CD4-positive, CD25-positive, alpha-beta regulatory T cell (primary cell): ENCODE data around the gene TCTN3. TPM values are rescaled to one million over a fixed set of nuclear protein-coding genes. Genes with fewer than 3 reads are reported as not detected.
"Not testable (repeated sequence)": the region's sequence is repeated elsewhere in the genome, so short reads cannot be mapped to it uniquely, and the experiment has no call there.

ENCODE experiments used
- ATAC-seq, 2 donors: fragments of 150-1000 bp; cut with Tn5 transposase; one replicate each; pipeline ENCODE4 v1.10.0; 2021; ENCODE audit warnings: low read depth in 2 of 2, moderate number of reproducible peaks in 2 of 2, moderate library complexity in 1 of 2
- DNase-seq, 3 donors: peaks; one replicate each; pipeline versions ENCODE4 v3.0.0 to v3.0.0-alpha.2; 2012 to 2022; ENCODE audit warnings: mixed read lengths in 1 of 3
- H3K27ac ChIP-seq: one replicate; pipeline ENCODE4 v1.7.0; 2013; ENCODE audit warnings: mild to moderate bottlenecking, low read length; ENCODE audit not compliant: insufficient read depth, poor library complexity, severe bottlenecking
- H3K27me3 ChIP-seq: one replicate; pipeline ENCODE4 v1.7.0; 2013; ENCODE audit warnings: low read length; ENCODE audit not compliant: control insufficient read depth, insufficient read depth
- H3K36me3 ChIP-seq: one replicate; pipeline ENCODE4 v1.7.0; 2013; ENCODE audit warnings: mild to moderate bottlenecking, low read length, moderate library complexity; ENCODE audit not compliant: control insufficient read depth, insufficient read depth
- H3K4me1 ChIP-seq: 2 replicates; pipeline ENCODE4 v1.7.0; 2013; ENCODE audit warnings: mild to moderate bottlenecking, low read length; ENCODE audit not compliant: insufficient read depth, control insufficient read depth, poor library complexity, severe bottlenecking
- H3K4me3 ChIP-seq: one replicate; pipeline ENCODE4 v1.7.0; 2013; ENCODE audit warnings: low read depth, mild to moderate bottlenecking, low read length, moderate library complexity
- H3K9me3 ChIP-seq, 2 experiments: 1 replicate in 1 of 2; 2 replicates in 1 of 2; pipeline ENCODE4 v1.7.0; 2013; ENCODE audit warnings: low read length in 2 of 2, mild to moderate bottlenecking in 1 of 2, moderate library complexity in 1 of 2; ENCODE audit not compliant: control insufficient read depth in 2 of 2
- H3K27ac Mint-ChIP-seq, 3 donors: one replicate each; pipeline ENCODE4 v1.8.0; 2020 to 2022; ENCODE audit warnings: mild to moderate bottlenecking in 3 of 3, mixed read lengths in 3 of 3, moderate library complexity in 2 of 3
- H3K27me3 Mint-ChIP-seq: one replicate; pipeline ENCODE4 v1.8.0; 2022; ENCODE audit warnings: mild to moderate bottlenecking, mixed read lengths
- H3K36me3 Mint-ChIP-seq: one replicate; pipeline ENCODE4 v1.8.0; 2020; ENCODE audit warnings: mixed read lengths
- H3K4me1 Mint-ChIP-seq, 4 donors: one replicate each; pipeline ENCODE4 v1.8.0; 2020 to 2022; ENCODE audit warnings: mixed read lengths in 4 of 4, mild to moderate bottlenecking in 1 of 4
- H3K4me3 Mint-ChIP-seq, 4 donors: one replicate each; pipeline ENCODE4 v1.8.0; 2020 to 2022; ENCODE audit warnings: mild to moderate bottlenecking in 4 of 4, mixed read lengths in 4 of 4, moderate library complexity in 3 of 4
- H3K9me3 Mint-ChIP-seq, 7 donors: one replicate each; pipeline ENCODE4 v1.8.0; 2020 to 2022; ENCODE audit warnings: mixed read lengths in 7 of 7, mild to moderate bottlenecking in 3 of 7, moderate library complexity in 2 of 7
- polyA plus RNA-seq, 4 donors: library from polyadenylated mRNA; unstranded; fragments of 300-500 nt; fragmentation: Illumina TruSeq; gene quantifications; one replicate each; pipeline ENCODE4 v1.2.3, GENCODE V29; 2021
- total RNA-seq: library from RNA; stranded (reverse); gene quantifications from one replicate; pipeline ENCODE4 v1.2.3, GENCODE V29; 2022

TCTN3 gene
- total and polyA plus RNA-seq, 5 donors from 2014 or later = 25.0 to 59.0 (median 42.5) TPM

GRCh38 chr10:95644901-95645300 is 48.8 kb downstream of the TCTN3 start:
- no peak for DNase-seq
- Mint-ChIP-seq H3K27me3 (no peaks in the 10 kb centered on the region), H3K4me1 (peaks cover 0 to 13% (median 8%) of the 10 kb centered on the region in 4 donors), H3K27ac (peak overlapping the region in 1 of 3 donors; percentile 8), H3K4me3 (no peak overlapping the region), H3K9me3 (no peaks in the 10 kb centered on the region), H3K36me3 (peaks cover 38% of the 10 kb centered on the region)
- Histone ChIP-seq H3K9me3 (no peaks in the 10 kb centered on the region), H3K27me3 (no peaks in the 10 kb centered on the region), H3K36me3 (peaks cover 55% of the 10 kb centered on the region), H3K27ac (no peak overlapping the region), H3K4me1 (no peaks in the 10 kb centered on the region), H3K4me3 (no peak overlapping the region)
- ATAC-seq = no peak

GRCh38 chr10:95640891-95641315 is 52.8 kb downstream of the TCTN3 start:
- no peaks in the 10 kb centered on the region for H3K4me1 ChIP-seq
- no peak overlapping the region for H3K4me3 Mint-ChIP-seq
- H3K9me3 Mint-ChIP-seq = no peaks in the 10 kb centered on the region
- peak overlapping the region in 1 of 3 donors; percentile 88 for H3K27ac Mint-ChIP-seq
- peaks cover 62% of the 10 kb centered on the region for H3K36me3 ChIP-seq
- peaks cover 0 to 5% (median 2%) of the 10 kb centered on the region in 4 donors for H3K4me1 Mint-ChIP-seq
- DNase-seq = no peak
- H3K36me3 Mint-ChIP-seq = peaks cover 29% of the 10 kb centered on the region
- ATAC-seq = no peak
- no peaks in the 10 kb centered on the region for H3K27me3 ChIP-seq
- H3K4me3 ChIP-seq = no peak overlapping the region
- H3K9me3 ChIP-seq = no peaks in the 10 kb centered on the region
- no peak overlapping the region for H3K27ac ChIP-seq
- no peaks in the 10 kb centered on the region for H3K27me3 Mint-ChIP-seq

GRCh38 chr10:95637911-95638310 is 55.8 kb downstream of the TCTN3 start:
- ATAC-seq = no peak
- H3K27ac Mint-ChIP-seq = no peak overlapping the region
- H3K27me3 ChIP-seq = no peaks in the 10 kb centered on the region
- H3K4me1 ChIP-seq = no peaks in the 10 kb centered on the region
- H3K4me3 Mint-ChIP-seq = no peak overlapping the region
- H3K4me3 ChIP-seq = no peak overlapping the region
- H3K9me3 ChIP-seq = no peaks in the 10 kb centered on the region
- H3K36me3 Mint-ChIP-seq = peaks cover 49% of the 10 kb centered on the region
- no peaks in the 10 kb centered on the region for H3K27me3 Mint-ChIP-seq
- DNase-seq = no peak
- peaks cover 74% of the 10 kb centered on the region for H3K36me3 ChIP-seq
- peaks cover 0 to 2% (median 0%) of the 10 kb centered on the region in 4 donors for H3K4me1 Mint-ChIP-seq
- H3K9me3 Mint-ChIP-seq = no peaks in the 10 kb centered on the region
- H3K27ac ChIP-seq = no peak overlapping the region

GRCh38 chr10:95637140-95637539 is 56.6 kb downstream of the TCTN3 start:
- Mint-ChIP-seq H3K27me3 (no peaks in the 10 kb centered on the region), H3K27ac (no peak overlapping the region), H3K4me3 (no peak overlapping the region), H3K4me1 (peaks cover 0 to 2% (median 0%) of the 10 kb centered on the region in 4 donors), H3K9me3 (peaks cover 0 to 1% (median 0%) of the 10 kb centered on the region in 7 donors), H3K36me3 (peaks cover 50% of the 10 kb centered on the region)
- Histone ChIP-seq H3K27ac (no peak overlapping the region), H3K4me1 (no peaks in the 10 kb centered on the region), H3K9me3 (no peaks in the 10 kb centered on the region), H3K4me3 (no peak overlapping the region), H3K27me3 (no peaks in the 10 kb centered on the region), H3K36me3 (peaks cover 75% of the 10 kb centered on the region)
- DNase-seq (no peak), ATAC-seq (no peak)

GRCh38 chr10:95635319-95635733 is 58.4 kb downstream of the TCTN3 start:
- Histone ChIP-seq H3K36me3 (peaks cover 72% of the 10 kb centered on the region), H3K27me3 (no peaks in the 10 kb centered on the region), H3K9me3 (no peaks in the 10 kb centered on the region), H3K4me1 (no peaks in the 10 kb centered on the region), H3K27ac (no peak overlapping the region), H3K4me3 (no peak overlapping the region)
- peak overlapping the region in 1 of 3 donors; percentile 9 for H3K27ac Mint-ChIP-seq
- peaks cover 53% of the 10 kb centered on the region for H3K36me3 Mint-ChIP-seq
- H3K4me1 Mint-ChIP-seq = peaks cover 0 to 2% (median 0%) of the 10 kb centered on the region in 4 donors
- peaks cover 0 to 1% (median 0%) of the 10 kb centered on the region in 7 donors for H3K9me3 Mint-ChIP-seq
- no peak overlapping the region for H3K4me3 Mint-ChIP-seq
- ATAC-seq = no peak
- no peak for DNase-seq
- H3K27me3 Mint-ChIP-seq = no peaks in the 10 kb centered on the region

GRCh38 chr10:95628786-95629185 is 64.9 kb downstream of the TCTN3 start:
- DNase-seq = no peak
- Mint-ChIP-seq H3K27me3 (no peaks in the 10 kb centered on the region), H3K4me1 (no peaks in the 10 kb centered on the region), H3K9me3 (peaks cover 0 to 2% (median 0%) of the 10 kb centered on the region in 7 donors), H3K4me3 (no peak overlapping the region), H3K27ac (peak overlapping the region in 1 of 3 donors; percentile 8), H3K36me3 (peaks cover 63% of the 10 kb centered on the region)
- Histone ChIP-seq H3K9me3 (no peaks in the 10 kb centered on the region), H3K4me1 (no peaks in the 10 kb centered on the region), H3K27me3 (no peaks in the 10 kb centered on the region), H3K36me3 (peaks cover 80% of the 10 kb centered on the region), H3K4me3 (no peak overlapping the region), H3K27ac (no peak overlapping the region)
- no peak for ATAC-seq

GRCh38 chr10:95626500-95626899 is 67.2 kb downstream of the TCTN3 start:
- Mint-ChIP-seq H3K4me1 (no peaks in the 10 kb centered on the region), H3K27me3 (no peaks in the 10 kb centered on the region), H3K27ac (no peak overlapping the region), H3K36me3 (peaks cover 48% of the 10 kb centered on the region), H3K4me3 (no peak overlapping the region), H3K9me3 (peaks cover 0 to 2% (median 0%) of the 10 kb centered on the region in 7 donors)
- H3K9me3 ChIP-seq = no peaks in the 10 kb centered on the region
- H3K4me1 ChIP-seq = no peaks in the 10 kb centered on the region
- H3K27ac ChIP-seq = no peak overlapping the region
- no peak overlapping the region for H3K4me3 ChIP-seq
- DNase-seq (no peak), ATAC-seq (no peak)
- peaks cover 60% of the 10 kb centered on the region for H3K36me3 ChIP-seq
- H3K27me3 ChIP-seq = no peaks in the 10 kb centered on the region

GRCh38 chr10:95620415-95620814 is 73.3 kb downstream of the TCTN3 start:
- H3K36me3 ChIP-seq = peaks cover 55% of the 10 kb centered on the region
- not testable (repeated sequence) for H3K27ac ChIP-seq, H3K9me3 ChIP-seq, H3K9me3 Mint-ChIP-seq, H3K4me3 ChIP-seq, H3K27me3 ChIP-seq, ATAC-seq, H3K4me1 Mint-ChIP-seq, DNase-seq, H3K4me1 ChIP-seq, H3K27me3 Mint-ChIP-seq, H3K4me3 Mint-ChIP-seq, H3K27ac Mint-ChIP-seq
- H3K36me3 Mint-ChIP-seq = peaks cover 49% of the 10 kb centered on the region
